CD14-positive monocyte (primary cell): ENCODE results near the gene CDH4. TPM values are rescaled to one million over a fixed set of nuclear protein-coding genes. Genes with fewer than 3 reads are reported as not detected.
A peak's percentile ranks its signal among the peaks of the same experiment; 100 is the strongest.

Experiments used
- DNase-seq, 3 donors: peaks; one replicate each; pipeline ENCODE4 v3.0.0-alpha.2; 2011 to 2022
- H2AFZ ChIP-seq: 2 replicates; pipeline ENCODE4 v1.6.0; 2012; ENCODE audit warnings: mild to moderate bottlenecking, low read depth, low read length, inconsistent platforms; ENCODE audit not compliant: insufficient read depth, poor library complexity, severe bottlenecking
- H3K27ac ChIP-seq, 2 donors: 1 replicate in 1 of 2; 2 replicates in 1 of 2; pipeline ENCODE4 v1.5.1; 2012 to 2013; ENCODE audit warnings: low read length in 2 of 2, control low read depth in 1 of 2, inconsistent platforms in 1 of 2, low read depth in 1 of 2, mild to moderate bottlenecking in 1 of 2
- H3K27me3 ChIP-seq, 2 donors: one replicate each; pipeline versions ENCODE4 v1.6.0 to v1.6.1; 2011 to 2013; ENCODE audit warnings: low read length in 2 of 2; ENCODE audit not compliant: control insufficient read depth in 2 of 2, insufficient read depth in 2 of 2
- H3K36me3 ChIP-seq, 2 donors: replicated peaks in 1 of 2; 1 replicate in 1 of 2; 2 replicates in 1 of 2; pipeline versions ENCODE4 v1.5.1 to v1.6.1; 2012 to 2013; ENCODE audit warnings: low read length in 2 of 2, control low read depth in 1 of 2, inconsistent platforms in 1 of 2, mild to moderate bottlenecking in 1 of 2; ENCODE audit not compliant: insufficient read depth in 2 of 2, control insufficient read depth in 1 of 2
- H3K4me1 ChIP-seq, 2 donors: 1 replicate in 1 of 2; 2 replicates in 1 of 2; pipeline versions ENCODE4 v1.5.1 to v1.6.1; 2012 to 2013; ENCODE audit warnings: low read length in 2 of 2, control low read depth in 1 of 2, inconsistent platforms in 1 of 2, mild to moderate bottlenecking in 1 of 2, moderate library complexity in 1 of 2; ENCODE audit not compliant: insufficient read depth in 2 of 2, control insufficient read depth in 1 of 2
- H3K4me2 ChIP-seq: replicated peaks from 2 replicates; pipeline ENCODE3; 2012; ENCODE audit warnings: low read length, moderate library complexity, mild to moderate bottlenecking; ENCODE audit not compliant: poor library complexity, severe bottlenecking; ENCODE audit errors: extremely low read depth
- H3K4me3 ChIP-seq, 3 experiments: fragments of 200-600 bp in 1 of 3; sonication (generic) in 1 of 3; replicated peaks in 1 of 3; 1 replicate in 2 of 3; 2 replicates in 1 of 3; pipeline ENCODE4 v1.5.1; 2011 to 2013; ENCODE audit warnings: low read length in 3 of 3, mild to moderate bottlenecking in 3 of 3, control low read depth in 2 of 3, low read depth in 2 of 3, inconsistent platforms in 1 of 3, moderate library complexity in 1 of 3
- H3K79me2 ChIP-seq: 2 replicates; pipeline ENCODE4 v1.6.0; 2012; ENCODE audit warnings: mild to moderate bottlenecking, control low read depth, inconsistent platforms, low read length, moderate library complexity; ENCODE audit not compliant: insufficient read depth
- H3K9ac ChIP-seq: 2 replicates; pipeline ENCODE4 v1.6.0; 2017; ENCODE audit warnings: low read length, mild to moderate bottlenecking; ENCODE audit not compliant: insufficient read depth, poor library complexity, severe bottlenecking
- H3K9me3 ChIP-seq, 2 donors: replicated peaks in 1 of 2; 1 replicate in 1 of 2; 2 replicates in 1 of 2; pipeline versions ENCODE4 v1.5.1 to v1.6.1; 2012 to 2013; ENCODE audit warnings: low read length in 2 of 2, control low read depth in 1 of 2; ENCODE audit not compliant: control insufficient read depth in 1 of 2, insufficient read depth in 1 of 2
- H4K20me1 ChIP-seq: 2 replicates; pipeline ENCODE4 v1.6.0; 2012; ENCODE audit warnings: mild to moderate bottlenecking, low read length, control low read depth, moderate library complexity; ENCODE audit not compliant: insufficient read depth
- H3K27ac Mint-ChIP-seq, 7 donors: one replicate each; pipeline ENCODE4 v1.8.0; 2020; ENCODE audit warnings: mild to moderate bottlenecking in 7 of 7, mixed read lengths in 7 of 7, moderate library complexity in 6 of 7, inconsistent platforms in 2 of 7
- H3K27me3 Mint-ChIP-seq, 3 donors: one replicate each; pipeline ENCODE4 v1.8.0; 2021 to 2022; ENCODE audit warnings: low read depth in 3 of 3, mild to moderate bottlenecking in 3 of 3, mixed read lengths in 3 of 3, moderate library complexity in 3 of 3, inconsistent platforms in 1 of 3
- H3K36me3 Mint-ChIP-seq, 2 donors: one replicate each; pipeline ENCODE4 v1.8.0; 2020; ENCODE audit warnings: mixed read lengths in 2 of 2, inconsistent platforms in 1 of 2, mild to moderate bottlenecking in 1 of 2
- H3K4me1 Mint-ChIP-seq: one replicate; pipeline ENCODE4 v1.8.0; 2020; ENCODE audit warnings: mild to moderate bottlenecking, mixed read lengths
- H3K4me3 Mint-ChIP-seq, 2 donors: one replicate each; pipeline ENCODE4 v1.8.0; 2020; ENCODE audit warnings: mild to moderate bottlenecking in 2 of 2, mixed read lengths in 2 of 2, moderate library complexity in 1 of 2
- H3K9me3 Mint-ChIP-seq, 7 donors: one replicate each; pipeline ENCODE4 v1.8.0; 2020 to 2022; ENCODE audit warnings: mixed read lengths in 7 of 7, mild to moderate bottlenecking in 6 of 7, moderate library complexity in 6 of 7, inconsistent platforms in 2 of 7
- WGBS: methylation state at CpG from one replicate; pipeline ENCODE4 v1.1.5; 2013; ENCODE audit warnings: missing lambda C conversion rate; ENCODE audit not compliant: insufficient coverage; 5-methylcytosine and 5-hydroxymethylcytosine counted together
- intact Hi-C, 2 donors: fragments of 100-400 bp; cut with micrococcal nuclease; formaldehyde crosslinking; loops; one replicate each; pipeline versions ENCODE4 v1.15.0 to v1.15.1; 2023
- polyA plus RNA-seq, 3 donors: library from polyadenylated mRNA; depleted of rRNA in 1 of 3; unstranded in 2 of 3; stranded (reverse) in 1 of 3; fragments of 300-500 nt in 2 of 3; fragments of >200 nt in 1 of 3; fragmentation: Illumina TruSeq in 2 of 3; gene quantifications; 1 replicate in 2 of 3; 2 replicates in 1 of 3; pipeline ENCODE4 v1.2.3, GENCODE V29; 2012 to 2021
- TF ChIP-seq, protein P1 (sequence below): fragments of 200-600 bp; IDR thresholded peaks from one replicate; pipeline ENCODE4 v1.8.0; 2022; ENCODE audit warnings: antibody characterized with exemption, mild to moderate bottlenecking

CDH4 gene
- polyA plus RNA-seq, 3 donors = not detected

DNA sequence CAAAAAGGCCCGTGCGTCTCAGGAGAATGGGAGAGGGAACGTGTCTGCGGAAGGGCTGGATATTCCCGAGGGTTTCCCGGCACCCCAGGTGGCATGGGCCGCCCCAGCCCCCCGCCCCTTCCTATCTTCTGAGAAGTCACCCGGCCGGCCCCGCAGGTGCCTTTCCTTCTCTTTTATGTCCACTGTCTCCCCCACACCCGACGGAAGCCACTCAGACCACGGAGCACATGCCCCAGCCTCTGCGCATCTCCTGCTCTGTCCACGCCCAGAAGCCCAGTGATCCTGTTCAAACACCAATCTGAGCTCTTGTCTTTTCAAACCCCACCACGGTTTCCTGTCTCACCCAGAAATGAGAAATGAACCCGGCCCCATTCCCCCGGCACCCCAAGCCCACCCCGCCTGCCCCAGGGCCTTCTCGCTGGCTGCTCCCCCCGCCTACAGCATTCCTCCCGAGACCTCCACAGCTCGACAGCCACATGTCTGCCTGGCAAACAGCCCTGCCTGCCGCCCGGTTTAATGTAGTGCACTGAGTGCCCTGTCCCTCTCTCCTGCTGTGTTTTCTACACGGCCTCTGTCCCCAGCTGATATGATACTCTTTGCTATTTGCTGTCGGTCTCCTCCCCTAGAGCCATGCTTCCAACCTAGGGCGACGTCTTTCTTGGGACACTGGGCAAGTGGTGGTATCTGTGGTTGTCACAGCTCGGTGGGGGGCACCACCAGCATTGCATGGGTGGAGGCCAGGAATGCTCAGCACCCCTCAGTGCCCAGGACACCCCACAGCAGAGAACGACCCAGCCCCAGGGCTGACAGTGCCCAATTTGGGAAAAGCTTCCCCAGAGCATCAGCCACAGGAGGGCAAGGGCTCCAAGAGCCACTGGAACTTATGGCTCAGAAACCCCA is 630.9 kb downstream of the CDH4 start:
- Histone ChIP-seq H3K9me3 (peaks cover 0 to 57% of the 10 kb centered on the region in 2 donors), H3K4me2 (no peak overlapping the region), H3K9ac (no peak overlapping the region), H3K36me3 (no peaks in the 10 kb centered on the region), H3K4me1 (no peaks in the 10 kb centered on the region), H3K27ac (no peak overlapping the region), H4K20me1 (no peaks in the 10 kb centered on the region), H3K4me3 (no peak overlapping the region), H2AFZ (no peak overlapping the region), H3K79me2 (no peaks in the 10 kb centered on the region), H3K27me3 (no peaks in the 10 kb centered on the region)
- TF ChIP-seq, protein P1, sequence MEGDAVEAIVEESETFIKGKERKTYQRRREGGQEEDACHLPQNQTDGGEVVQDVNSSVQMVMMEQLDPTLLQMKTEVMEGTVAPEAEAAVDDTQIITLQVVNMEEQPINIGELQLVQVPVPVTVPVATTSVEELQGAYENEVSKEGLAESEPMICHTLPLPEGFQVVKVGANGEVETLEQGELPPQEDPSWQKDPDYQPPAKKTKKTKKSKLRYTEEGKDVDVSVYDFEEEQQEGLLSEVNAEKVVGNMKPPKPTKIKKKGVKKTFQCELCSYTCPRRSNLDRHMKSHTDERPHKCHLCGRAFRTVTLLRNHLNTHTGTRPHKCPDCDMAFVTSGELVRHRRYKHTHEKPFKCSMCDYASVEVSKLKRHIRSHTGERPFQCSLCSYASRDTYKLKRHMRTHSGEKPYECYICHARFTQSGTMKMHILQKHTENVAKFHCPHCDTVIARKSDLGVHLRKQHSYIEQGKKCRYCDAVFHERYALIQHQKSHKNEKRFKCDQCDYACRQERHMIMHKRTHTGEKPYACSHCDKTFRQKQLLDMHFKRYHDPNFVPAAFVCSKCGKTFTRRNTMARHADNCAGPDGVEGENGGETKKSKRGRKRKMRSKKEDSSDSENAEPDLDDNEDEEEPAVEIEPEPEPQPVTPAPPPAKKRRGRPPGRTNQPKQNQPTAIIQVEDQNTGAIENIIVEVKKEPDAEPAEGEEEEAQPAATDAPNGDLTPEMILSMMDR = no peak
- Mint-ChIP-seq H3K36me3 (no peaks in the 10 kb centered on the region), H3K9me3 (peaks cover 0 to 45% (median 16%) of the 10 kb centered on the region in 7 donors), H3K27ac (no peak overlapping the region), H3K4me3 (no peak overlapping the region), H3K4me1 (no peaks in the 10 kb centered on the region), H3K27me3 (peaks cover 6 to 9% (median 7%) of the 10 kb centered on the region in 3 donors)
- intact Hi-C loops = no loop called here
- no peak for DNase-seq
- WGBS = 64% methylated on average over 30 of the region's 32 CpGs

DNA sequence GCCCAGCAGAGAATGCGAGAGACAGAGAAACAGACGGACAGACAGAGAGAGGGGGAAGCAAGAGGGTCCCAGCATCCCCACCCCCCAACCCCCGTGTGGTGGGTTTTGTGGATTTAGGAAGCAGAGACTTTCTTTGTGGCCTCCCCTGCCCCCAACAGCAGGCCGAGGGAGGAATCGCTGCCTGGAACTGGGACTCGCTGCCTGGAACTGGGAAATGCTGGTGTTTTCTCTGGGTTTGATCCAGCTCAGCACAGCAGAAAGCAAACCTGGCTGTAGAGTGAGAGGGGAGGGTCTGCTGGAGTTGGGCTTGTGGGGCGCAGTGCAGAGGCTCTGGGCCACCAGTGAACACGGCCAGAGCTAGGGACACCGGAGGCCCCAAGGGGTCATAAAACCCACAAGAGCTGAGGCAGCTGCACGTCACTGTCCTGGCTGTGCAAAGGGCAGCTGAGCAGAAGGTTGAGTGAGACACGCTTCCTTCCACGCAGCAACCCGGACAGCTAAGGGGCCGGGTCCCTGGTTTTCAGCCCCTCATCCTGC is 631.9 kb downstream of the CDH4 start:
- Histone ChIP-seq H3K4me1 (no peaks in the 10 kb centered on the region), H4K20me1 (no peaks in the 10 kb centered on the region), H3K4me2 (no peak overlapping the region), H3K27me3 (no peaks in the 10 kb centered on the region), H3K27ac (no peak overlapping the region), H3K79me2 (no peaks in the 10 kb centered on the region), H3K9me3 (peaks cover 0 to 48% of the 10 kb centered on the region in 2 donors), H3K9ac (no peak overlapping the region), H3K4me3 (no peak overlapping the region), H3K36me3 (no peaks in the 10 kb centered on the region), H2AFZ (no peak overlapping the region)
- peaks cover 0 to 35% (median 10%) of the 10 kb centered on the region in 7 donors for H3K9me3 Mint-ChIP-seq
- TF ChIP-seq, protein P1 = no peak
- H3K27me3 Mint-ChIP-seq = peaks cover 5 to 9% (median 7%) of the 10 kb centered on the region in 3 donors
- 95% methylated on average over 9 of the region's 14 CpGs for WGBS
- no peak overlapping the region for H3K4me3 Mint-ChIP-seq
- DNase-seq = no peak
- intact Hi-C loops = no loop called here
- no peaks in the 10 kb centered on the region for H3K4me1 Mint-ChIP-seq
- H3K36me3 Mint-ChIP-seq = no peaks in the 10 kb centered on the region
- peak overlapping the region in 1 of 7 donors; percentile 38 for H3K27ac Mint-ChIP-seq
